Endothelial cell (in vitro differentiated cells): ENCODE measurements around the gene PLCB1. TPM values are rescaled to one million over a fixed set of nuclear protein-coding genes. Genes with fewer than 3 reads are reported as not detected.

Source experiments
- DNase-seq: peaks from one replicate; pipeline ENCODE4 v3.0.0; 2021; ENCODE audit warnings: low spot score
- H3K27ac Mint-ChIP-seq: one replicate; pipeline ENCODE4 v1.8.0; 2021; ENCODE audit warnings: mixed read lengths, inconsistent platforms; ENCODE audit not compliant: unreplicated experiment
- H3K27me3 Mint-ChIP-seq: one replicate; pipeline ENCODE4 v1.8.0; 2021; ENCODE audit warnings: mild to moderate bottlenecking, moderate library complexity, mixed read lengths, inconsistent platforms; ENCODE audit not compliant: unreplicated experiment
- H3K36me3 Mint-ChIP-seq: one replicate; pipeline ENCODE4 v1.8.0; 2021; ENCODE audit warnings: mild to moderate bottlenecking, low read depth, mixed read lengths, inconsistent platforms; ENCODE audit not compliant: unreplicated experiment
- H3K4me1 Mint-ChIP-seq: one replicate; pipeline ENCODE4 v1.8.0; 2021; ENCODE audit warnings: mild to moderate bottlenecking, mixed read lengths, inconsistent platforms; ENCODE audit not compliant: unreplicated experiment
- H3K4me3 Mint-ChIP-seq: one replicate; pipeline ENCODE4 v1.8.0; 2021; ENCODE audit warnings: mild to moderate bottlenecking, mixed read lengths, inconsistent platforms; ENCODE audit not compliant: unreplicated experiment
- H3K9me3 Mint-ChIP-seq: one replicate; pipeline ENCODE4 v1.8.0; 2021; ENCODE audit warnings: mixed read lengths, inconsistent platforms; ENCODE audit not compliant: unreplicated experiment
- total RNA-seq: library from RNA; stranded (reverse); fragmentation: NEBNext Ultra II Directional; extraction: Animal tissue kit (Norgen Biotek cat#: 25700); gene quantifications from one replicate; pipeline ENCODE4 v1.2.1, GENCODE V29; 2021; ENCODE audit not compliant: unreplicated experiment
- TF ChIP-seq, protein P1 (sequence below): fragments of 200-600 bp; sonication (generic); IDR thresholded peaks from one replicate; pipeline ENCODE4 v1.5.0; 2021; ENCODE audit warnings: antibody characterized with exemption; ENCODE audit not compliant: unreplicated experiment

The PLCB1 gene
- total RNA-seq, 1 donor from 2014 or later, result 8.1 TPM

DNA sequence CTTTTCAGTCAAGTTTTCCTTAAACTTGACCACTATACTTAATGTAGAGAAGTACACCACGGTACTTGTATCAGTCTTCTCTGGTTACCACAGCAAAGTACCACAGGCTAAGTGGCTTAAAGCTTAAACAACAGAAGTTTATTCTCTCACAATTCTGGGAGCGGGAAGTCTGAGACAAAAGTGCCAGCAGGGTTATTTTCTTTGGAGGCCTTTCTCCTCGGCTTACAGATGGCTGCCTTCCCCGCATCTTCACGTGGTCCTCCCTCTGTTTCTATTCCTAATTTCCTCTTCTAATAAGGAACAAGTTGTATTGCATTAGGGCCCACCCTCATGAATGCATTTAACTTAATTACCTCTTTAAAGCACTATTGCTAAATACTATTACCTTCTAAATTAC lies 258.0 kb downstream of the PLCB1 start:
- Mint-ChIP-seq H3K4me3 (no peak overlapping the region), H3K4me1 (no peaks in the 10 kb centered on the region), H3K9me3 (no peaks in the 10 kb centered on the region), H3K27ac (no peak overlapping the region), H3K36me3 (no peaks in the 10 kb centered on the region), H3K27me3 (no peaks in the 10 kb centered on the region)
- TF ChIP-seq, protein P1, sequence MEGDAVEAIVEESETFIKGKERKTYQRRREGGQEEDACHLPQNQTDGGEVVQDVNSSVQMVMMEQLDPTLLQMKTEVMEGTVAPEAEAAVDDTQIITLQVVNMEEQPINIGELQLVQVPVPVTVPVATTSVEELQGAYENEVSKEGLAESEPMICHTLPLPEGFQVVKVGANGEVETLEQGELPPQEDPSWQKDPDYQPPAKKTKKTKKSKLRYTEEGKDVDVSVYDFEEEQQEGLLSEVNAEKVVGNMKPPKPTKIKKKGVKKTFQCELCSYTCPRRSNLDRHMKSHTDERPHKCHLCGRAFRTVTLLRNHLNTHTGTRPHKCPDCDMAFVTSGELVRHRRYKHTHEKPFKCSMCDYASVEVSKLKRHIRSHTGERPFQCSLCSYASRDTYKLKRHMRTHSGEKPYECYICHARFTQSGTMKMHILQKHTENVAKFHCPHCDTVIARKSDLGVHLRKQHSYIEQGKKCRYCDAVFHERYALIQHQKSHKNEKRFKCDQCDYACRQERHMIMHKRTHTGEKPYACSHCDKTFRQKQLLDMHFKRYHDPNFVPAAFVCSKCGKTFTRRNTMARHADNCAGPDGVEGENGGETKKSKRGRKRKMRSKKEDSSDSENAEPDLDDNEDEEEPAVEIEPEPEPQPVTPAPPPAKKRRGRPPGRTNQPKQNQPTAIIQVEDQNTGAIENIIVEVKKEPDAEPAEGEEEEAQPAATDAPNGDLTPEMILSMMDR, result no peak
- no peak for DNase-seq

DNA sequence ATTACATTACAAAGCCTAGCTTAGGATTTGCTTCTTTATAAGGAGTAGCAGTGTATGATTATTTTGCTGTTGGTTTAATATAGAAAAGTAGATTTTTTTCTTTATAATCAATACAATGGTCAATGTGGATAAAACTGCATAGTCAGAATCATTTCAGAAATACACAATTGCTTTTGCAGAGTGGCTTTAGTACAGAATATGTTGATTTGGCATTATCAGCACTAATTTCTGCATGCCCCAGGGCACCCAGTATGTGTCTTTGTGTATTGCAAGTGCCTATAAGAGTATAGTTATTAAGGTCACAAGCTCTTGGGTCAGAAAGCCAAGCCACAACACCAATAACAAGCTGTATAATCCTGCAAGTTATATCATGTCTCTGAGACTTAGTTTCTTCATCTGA lies 258.4 kb downstream of the PLCB1 start:
- no peak for DNase-seq
- TF ChIP-seq, protein P1, result no peak
- Mint-ChIP-seq H3K27me3 (no peaks in the 10 kb centered on the region), H3K4me3 (no peak overlapping the region), H3K4me1 (no peaks in the 10 kb centered on the region), H3K9me3 (no peaks in the 10 kb centered on the region), H3K36me3 (no peaks in the 10 kb centered on the region), H3K27ac (no peak overlapping the region)

DNA sequence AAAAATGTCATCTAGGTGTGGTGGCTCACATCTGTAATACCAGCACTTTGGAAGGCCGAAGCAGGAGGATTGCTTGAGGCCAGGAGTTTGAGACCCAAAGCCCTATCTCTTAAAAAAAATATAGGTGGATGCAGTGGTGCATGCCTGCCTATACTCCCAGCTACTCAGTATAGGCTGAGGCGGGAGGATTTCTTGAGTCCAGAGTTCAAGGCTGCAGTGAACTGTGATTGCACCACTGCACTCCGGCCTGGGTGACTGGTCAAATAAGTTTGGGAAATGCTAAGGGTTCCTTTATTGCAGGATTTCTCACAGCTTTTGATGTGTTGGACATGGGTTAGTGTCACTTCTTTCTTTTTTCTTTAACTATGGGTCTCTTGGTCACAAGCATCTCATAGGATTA lies 261.3 kb downstream of the PLCB1 start:
- Mint-ChIP-seq H3K27ac (no peak overlapping the region), H3K27me3 (no peaks in the 10 kb centered on the region), H3K9me3 (no peaks in the 10 kb centered on the region), H3K4me1 (no peaks in the 10 kb centered on the region), H3K4me3 (no peak overlapping the region), H3K36me3 (no peaks in the 10 kb centered on the region)
- TF ChIP-seq, protein P1, result no peak
- DNase-seq, result no peak

DNA sequence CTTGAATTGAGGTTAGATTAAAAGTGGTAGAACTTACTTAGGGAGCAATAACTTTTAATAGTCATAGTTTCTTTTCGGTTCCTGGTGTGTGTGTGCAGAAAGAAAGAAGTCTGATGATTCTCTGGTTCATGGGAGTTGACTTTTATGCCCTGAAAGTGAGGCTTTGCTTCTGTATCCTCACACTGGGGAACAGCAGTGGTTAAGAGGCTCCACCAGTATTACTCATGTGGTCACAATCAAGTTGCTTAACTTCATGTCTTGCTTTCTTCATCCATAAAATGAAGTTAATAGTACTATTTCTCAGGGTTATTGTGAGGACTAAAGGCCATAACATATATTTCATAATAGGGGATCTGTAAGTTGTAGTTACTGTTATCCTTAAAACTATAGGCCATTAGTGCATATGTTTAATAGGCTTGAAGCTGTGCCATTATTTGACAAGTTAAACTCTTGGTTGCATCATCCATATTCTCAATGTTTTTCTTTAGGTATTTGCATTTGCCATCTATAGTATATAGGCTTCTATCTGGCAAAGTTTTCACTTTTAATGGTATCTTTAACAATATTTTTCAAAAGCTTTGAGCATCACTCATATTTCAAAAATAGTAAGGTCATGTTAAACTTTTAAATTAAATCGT lies 262.4 kb downstream of the PLCB1 start:
- Mint-ChIP-seq H3K4me3 (no peak overlapping the region), H3K27me3 (no peaks in the 10 kb centered on the region)
- no peak for DNase-seq

DNA sequence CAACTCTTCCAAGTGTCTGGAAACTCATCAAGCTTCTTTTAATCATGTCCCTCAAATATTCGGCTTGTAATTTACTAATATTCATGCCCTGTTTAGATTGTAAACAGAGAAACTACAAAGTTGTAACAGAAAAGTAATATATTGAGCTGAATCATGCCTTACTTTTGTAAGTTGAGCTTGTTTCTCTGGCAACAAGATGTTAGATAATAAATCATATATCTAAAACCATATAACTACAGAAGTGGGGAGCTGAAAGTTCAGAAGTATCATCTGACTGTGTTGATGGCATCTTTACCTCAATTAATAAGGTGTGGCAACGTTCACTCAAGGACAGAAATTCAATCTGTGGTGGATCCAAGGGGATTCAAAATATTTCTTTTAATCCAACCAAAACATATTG lies 263.9 kb downstream of the PLCB1 start:
- H3K27me3 Mint-ChIP-seq, result no peaks in the 10 kb centered on the region
- no peaks in the 10 kb centered on the region for H3K9me3 Mint-ChIP-seq
- H3K4me3 Mint-ChIP-seq, result no peak overlapping the region
- TF ChIP-seq, protein P1, result no peak
- no peak overlapping the region for H3K27ac Mint-ChIP-seq
- H3K36me3 Mint-ChIP-seq, result no peaks in the 10 kb centered on the region
- no peaks in the 10 kb centered on the region for H3K4me1 Mint-ChIP-seq
- DNase-seq, result no peak

More for the DNA sequence above, 262.4 kb downstream of the PLCB1 start:
- Mint-ChIP-seq H3K4me1 (no peaks in the 10 kb centered on the region), H3K36me3 (no peaks in the 10 kb centered on the region), H3K9me3 (no peaks in the 10 kb centered on the region), H3K27ac (no peak overlapping the region)
- TF ChIP-seq, protein P1, result no peak
